GM12878 (cell line): ENCODE data around the gene SEPTIN11. TPM values are rescaled to one million over a fixed set of nuclear protein-coding genes. Genes with fewer than 3 reads are reported as not detected.

ENCODE experiments used
- ATAC-seq: fragments of 200-7000 bp; cut with Tn5 transposase; 3 replicates; pipeline ENCODE4 v1.9.1; 2020; ENCODE audit warnings: mild to moderate bottlenecking, moderate library complexity
- BruUV-seq: library from RNA; stranded (reverse); fragments of 400-500 nt; replicated peaks from 2 replicates; lab custom pipeline; 2021; lab: Mats Ljungman, UMichigan
- CTCF ChIA-PET: fragments of 300-600 bp; sonication (Branson Sonifier 250); formaldehyde crosslinking; extraction: SDS; loops from one replicate; lab custom pipeline; 2021; ENCODE audit warnings: inconsistent platforms; lab: Yijun Ruan, JAX
- POLR2A ChIA-PET: fragments of 350-600 bp; formaldehyde crosslinking; extraction: SDS; loops from one replicate; lab custom pipeline; 2021; ENCODE audit warnings: inconsistent platforms; lab: Charles Lee
- RAD21 ChIA-PET: fragments of 300-600 bp; sonication (Branson Sonifier 250); formaldehyde crosslinking; loops from one replicate; lab custom pipeline; 2023; ENCODE audit warnings: antibody characterized with exemption; ENCODE audit not compliant: unreplicated experiment; lab: Charles Lee
- SMC1A ChIA-PET: fragments of 300-600 bp; sonication (Branson Sonifier 250); formaldehyde crosslinking; loops from one replicate; lab custom pipeline; 2023; ENCODE audit not compliant: unreplicated experiment, uncharacterized antibody; lab: Charles Lee
- DNase-seq: peaks from one replicate; pipeline ENCODE4 v3.0.0-alpha.2; 2011; ENCODE audit warnings: low read depth, low spot score
- FAIRE-seq: peaks from 3 replicates; lab custom pipeline; 2011; peaks lifted over from hg19 to GRCh38; lab: Jason Lieb, UNC
- H2AFZ ChIP-seq: 2 replicates; pipeline ENCODE4 v1.6.0; 2011; ENCODE audit warnings: low read depth, low read length, control low read depth; ENCODE audit not compliant: control insufficient read depth
- H3K27ac ChIP-seq: 2 replicates; pipeline ENCODE4 v1.5.1; 2011; ENCODE audit warnings: control low read depth; ENCODE audit not compliant: control insufficient read depth, insufficient read depth
- H3K27me3 ChIP-seq, 2 experiments: replicated peaks in 1 of 2; 2 replicates each; pipeline versions ENCODE4 v1.6.0 to v1.6.1; 2011; ENCODE audit warnings: low read length in 1 of 2; ENCODE audit not compliant: control insufficient read depth in 2 of 2, insufficient read depth in 2 of 2
- H3K36me3 ChIP-seq, 2 experiments: 2 replicates each; pipeline ENCODE4 v1.5.1; 2011; ENCODE audit warnings: low read length in 1 of 2; ENCODE audit not compliant: control insufficient read depth in 2 of 2, insufficient read depth in 2 of 2
- H3K4me1 ChIP-seq: 2 replicates; pipeline ENCODE4 v1.6.1; 2011; ENCODE audit warnings: mild to moderate bottlenecking, low read length, moderate library complexity, mixed read lengths; ENCODE audit not compliant: control insufficient read depth, insufficient read depth
- H3K4me2 ChIP-seq: 2 replicates; pipeline ENCODE4 v1.6.0; 2011; ENCODE audit warnings: control low read depth; ENCODE audit not compliant: control insufficient read depth, insufficient read depth
- H3K4me3 ChIP-seq: fragments of 200-600 bp; sonication (generic); 2 replicates; pipeline ENCODE4 v1.5.1; 2016
- H3K79me2 ChIP-seq: 2 replicates; pipeline ENCODE4 v1.6.0; 2011; ENCODE audit warnings: low read length; ENCODE audit not compliant: control insufficient read depth, insufficient read depth
- H3K9ac ChIP-seq: 2 replicates; pipeline ENCODE4 v1.8.0; 2011; ENCODE audit warnings: low read length, control low read depth, mixed read lengths; ENCODE audit not compliant: control insufficient read depth, insufficient read depth
- H3K9me3 ChIP-seq: replicated peaks from 3 replicates; pipeline ENCODE4 v1.5.1; 2011; ENCODE audit warnings: mild to moderate bottlenecking, low read length; ENCODE audit not compliant: control insufficient read depth, insufficient read depth
- H4K20me1 ChIP-seq: 2 replicates; pipeline ENCODE4 v1.6.0; 2011; ENCODE audit not compliant: control insufficient read depth, insufficient read depth
- ASH2L ChIP-seq: fragments of 300-600, 200-600 bp; sonication (generic); IDR thresholded peaks from 2 replicates; pipeline ENCODE4 v1.6.1; 2017; ENCODE audit warnings: low read depth, mild to moderate bottlenecking, borderline replicate concordance
- BCL11A ChIP-seq: IDR thresholded peaks from 2 replicates; pipeline ENCODE4 v1.6.1; 2011; ENCODE audit warnings: low read depth, low read length
- EGR1 ChIP-seq, 2 experiments: IDR thresholded peaks; 1 replicate in 1 of 2; 2 replicates in 1 of 2; pipeline ENCODE4 v1.6.1; 2011 to 2012; ENCODE audit warnings: low read depth in 2 of 2, low read length in 2 of 2, borderline replicate concordance in 1 of 2, mild to moderate bottlenecking in 1 of 2, moderate library complexity in 1 of 2
- JUND ChIP-seq: IDR thresholded peaks from 2 replicates; pipeline ENCODE4 v1.6.1; 2012; ENCODE audit warnings: low read depth, mild to moderate bottlenecking, low read length, improper control_type of control experiment, moderate library complexity
- LARP7 ChIP-seq: fragments of 450-650 bp; IDR thresholded peaks from 2 replicates; pipeline ENCODE4 v1.6.1; 2017; ENCODE audit warnings: mild to moderate bottlenecking
- SIX5 ChIP-seq: IDR thresholded peaks from 2 replicates; pipeline ENCODE4 v1.6.1; 2011; ENCODE audit warnings: mild to moderate bottlenecking, low read depth, low read length, moderate library complexity; ENCODE audit not compliant: severe bottlenecking
- WGBS: methylation state at CpG from one replicate; pipeline ENCODE4 v1.1.6; 2016; ENCODE audit warnings: low lambda C conversion rate; ENCODE audit not compliant: insufficient replicate concordance, insufficient coverage; ENCODE audit errors: missing lambda C conversion rate; 5-methylcytosine and 5-hydroxymethylcytosine counted together
- in situ Hi-C: fragments of 300-500 bp; cut with MboI; formaldehyde crosslinking; loops from 9 replicates; pipeline ENCODE4 v1.14.3; 2018; ENCODE audit warnings: mixed read lengths
- intact Hi-C: fragments of 100-400 bp; cut with micrococcal nuclease; formaldehyde crosslinking; loops from one replicate; pipeline ENCODE4 v1.14.2; 2022; ENCODE audit not compliant: unreplicated experiment
- polyA plus RNA-seq, 11 experiments: library from polyadenylated mRNA; depleted of rRNA in 4 of 11; unstranded in 6 of 11; stranded (reverse) in 5 of 11; fragments of >200 nt; fragmentation: Nextera tagmentation in 4 of 11; fragmentation: Illumina TruSeq in 1 of 11; extraction: Ambion mirVana in 4 of 11; extraction: Trizol in 1 of 11; gene quantifications; 1 replicate in 1 of 11; 2 replicates in 10 of 11; pipeline versions ENCODE4 v1.2.1 to v1.2.3, GENCODE V29; 2011 to 2016; ENCODE audit warnings: inconsistent platforms in 2 of 11, missing spikeins in 2 of 11, low read depth in 1 of 11
- total RNA-seq, 4 experiments: library from RNA; depleted of rRNA in 3 of 4; stranded (reverse); fragments of >200 nt in 3 of 4; fragmentation: Illumina TruSeq in 1 of 4; extraction: Trizol in 1 of 4; gene quantifications; 2 replicates each; pipeline versions ENCODE4 v1.2.1 to v1.2.3, GENCODE V29; 2013 to 2021
- TF ChIP-seq, protein P1 (sequence below): fragments of 450-650 bp; formaldehyde crosslinking; IDR thresholded peaks from 2 replicates; pipeline ENCODE4 v1.4.0; 2022; ENCODE audit warnings: mild to moderate bottlenecking, moderate library complexity
- TF ChIP-seq, protein P2 (sequence below): fragments of 450-650 bp; IDR thresholded peaks from 2 replicates; pipeline ENCODE4 v1.6.1; 2016; ENCODE audit warnings: mild to moderate bottlenecking, moderate library complexity, borderline replicate concordance

Gene SEPTIN11
- total and polyA plus RNA-seq, 10 of the 15 experiments (the other 5 are each of a cell fraction or from before 2014, with no cell fraction given) = 24.7 to 160 (median 91.3) TPM

DNA sequence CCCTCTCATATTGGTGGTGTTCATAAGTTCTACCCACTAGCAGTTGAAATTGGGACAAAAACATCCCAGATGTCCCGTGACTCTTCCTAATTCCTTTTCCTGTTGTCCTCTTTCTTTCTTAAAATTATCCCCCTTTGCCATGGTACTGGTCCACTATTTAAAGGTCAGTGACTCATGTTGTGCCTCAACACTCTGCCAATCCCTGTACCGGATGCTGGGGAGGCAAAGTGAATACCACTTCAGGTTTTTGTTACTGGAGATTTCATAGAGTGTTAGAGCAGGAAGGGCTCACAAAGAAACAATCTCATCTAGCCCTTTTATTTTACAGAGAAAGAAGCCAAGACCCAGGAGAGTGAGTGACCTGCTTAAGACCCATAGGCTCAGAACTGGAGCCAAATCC is 24.6 kb downstream of the SEPTIN11 start:
- intact Hi-C loops (no loop called here), in situ Hi-C loops (no loop called here)
- Histone ChIP-seq H3K27ac (no peak overlapping the region), H3K4me2 (no peak overlapping the region), H3K9me3 (no peaks in the 10 kb centered on the region), H3K4me1 (no peaks in the 10 kb centered on the region), H3K9ac (no peak overlapping the region), H3K4me3 (no peak overlapping the region), H3K79me2 (peaks cover 62% of the 10 kb centered on the region), H4K20me1 (no peaks in the 10 kb centered on the region), H3K36me3 (peaks cover 1 to 8% of the 10 kb centered on the region in 2 experiments; a peak in 3 of 4 replicates), H2AFZ (no peak overlapping the region), H3K27me3 (no peaks in the 10 kb centered on the region)
- DNase-seq (no peak), ATAC-seq (no peak), FAIRE-seq (no peak)
- 87% methylated on average over 2 of the region's 2 CpGs for WGBS
- no TSS peak for BruUV-seq
- ChIA-PET RAD21 (no interaction called here), CTCF (no interaction called here), SMC1A (interaction anchor here (1.0 to 4.8 kb wide), 2 partner anchors 14 kb away, joined by 3 to 20 read pairs; no protein-coding TSS in a partner anchor), POLR2A (interaction anchor here (1.4 kb wide), 1 partner anchor 14 kb away, joined by 9 read pairs; no protein-coding TSS in a partner anchor)
- TF ChIP-seq, protein P1, sequence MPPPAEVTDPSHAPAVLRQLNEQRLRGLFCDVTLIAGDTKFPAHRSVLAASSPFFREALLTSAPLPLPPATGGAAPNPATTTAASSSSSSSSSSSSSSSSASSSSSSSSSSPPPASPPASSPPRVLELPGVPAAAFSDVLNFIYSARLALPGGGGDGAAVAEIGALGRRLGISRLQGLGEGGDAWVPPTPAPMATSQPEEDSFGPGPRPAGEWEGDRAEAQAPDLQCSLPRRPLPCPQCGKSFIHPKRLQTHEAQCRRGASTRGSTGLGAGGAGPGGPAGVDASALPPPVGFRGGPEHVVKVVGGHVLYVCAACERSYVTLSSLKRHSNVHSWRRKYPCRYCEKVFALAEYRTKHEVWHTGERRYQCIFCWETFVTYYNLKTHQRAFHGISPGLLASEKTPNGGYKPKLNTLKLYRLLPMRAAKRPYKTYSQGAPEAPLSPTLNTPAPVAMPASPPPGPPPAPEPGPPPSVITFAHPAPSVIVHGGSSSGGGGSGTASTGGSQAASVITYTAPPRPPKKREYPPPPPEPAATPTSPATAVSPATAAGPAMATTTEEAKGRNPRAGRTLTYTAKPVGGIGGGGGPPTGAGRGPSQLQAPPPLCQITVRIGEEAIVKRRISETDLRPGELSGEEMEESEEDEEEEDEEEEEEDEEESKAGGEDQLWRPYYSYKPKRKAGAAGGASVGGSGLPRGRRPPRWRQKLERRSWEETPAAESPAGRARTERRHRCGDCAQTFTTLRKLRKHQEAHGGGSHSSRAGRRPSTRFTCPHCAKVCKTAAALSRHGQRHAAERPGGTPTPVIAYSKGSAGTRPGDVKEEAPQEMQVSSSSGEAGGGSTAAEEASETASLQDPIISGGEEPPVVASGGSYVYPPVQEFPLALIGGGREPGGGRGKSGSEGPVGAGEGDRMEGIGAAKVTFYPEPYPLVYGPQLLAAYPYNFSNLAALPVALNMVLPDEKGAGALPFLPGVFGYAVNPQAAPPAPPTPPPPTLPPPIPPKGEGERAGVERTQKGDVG (CRISPR knock-in tag) = no peak
- TF ChIP-seq EGR1 (IDR thresholded peaks at IDR 0.05; ENCODE audit: borderline replicate concordance in 1 of 2, low read depth in 2 of 2, low read length in 2 of 2) (no peak), SIX5 (no peak), JUND (no peak), ASH2L (no peak), BCL11A (no peak), LARP7 (no peak)
- TF ChIP-seq, protein P2, sequence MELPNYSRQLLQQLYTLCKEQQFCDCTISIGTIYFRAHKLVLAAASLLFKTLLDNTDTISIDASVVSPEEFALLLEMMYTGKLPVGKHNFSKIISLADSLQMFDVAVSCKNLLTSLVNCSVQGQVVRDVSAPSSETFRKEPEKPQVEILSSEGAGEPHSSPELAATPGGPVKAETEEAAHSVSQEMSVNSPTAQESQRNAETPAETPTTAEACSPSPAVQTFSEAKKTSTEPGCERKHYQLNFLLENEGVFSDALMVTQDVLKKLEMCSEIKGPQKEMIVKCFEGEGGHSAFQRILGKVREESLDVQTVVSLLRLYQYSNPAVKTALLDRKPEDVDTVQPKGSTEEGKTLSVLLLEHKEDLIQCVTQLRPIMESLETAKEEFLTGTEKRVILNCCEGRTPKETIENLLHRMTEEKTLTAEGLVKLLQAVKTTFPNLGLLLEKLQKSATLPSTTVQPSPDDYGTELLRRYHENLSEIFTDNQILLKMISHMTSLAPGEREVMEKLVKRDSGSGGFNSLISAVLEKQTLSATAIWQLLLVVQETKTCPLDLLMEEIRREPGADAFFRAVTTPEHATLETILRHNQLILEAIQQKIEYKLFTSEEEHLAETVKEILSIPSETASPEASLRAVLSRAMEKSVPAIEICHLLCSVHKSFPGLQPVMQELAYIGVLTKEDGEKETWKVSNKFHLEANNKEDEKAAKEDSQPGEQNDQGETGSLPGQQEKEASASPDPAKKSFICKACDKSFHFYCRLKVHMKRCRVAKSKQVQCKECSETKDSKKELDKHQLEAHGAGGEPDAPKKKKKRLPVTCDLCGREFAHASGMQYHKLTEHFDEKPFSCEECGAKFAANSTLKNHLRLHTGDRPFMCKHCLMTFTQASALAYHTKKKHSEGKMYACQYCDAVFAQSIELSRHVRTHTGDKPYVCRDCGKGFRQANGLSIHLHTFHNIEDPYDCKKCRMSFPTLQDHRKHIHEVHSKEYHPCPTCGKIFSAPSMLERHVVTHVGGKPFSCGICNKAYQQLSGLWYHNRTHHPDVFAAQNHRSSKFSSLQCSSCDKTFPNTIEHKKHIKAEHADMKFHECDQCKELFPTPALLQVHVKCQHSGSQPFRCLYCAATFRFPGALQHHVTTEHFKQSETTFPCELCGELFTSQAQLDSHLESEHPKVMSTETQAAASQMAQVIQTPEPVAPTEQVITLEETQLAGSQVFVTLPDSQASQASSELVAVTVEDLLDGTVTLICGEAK = no peak
